K562 (cell line): ENCODE results near the gene TFE3. TPM values are rescaled to one million over a fixed set of nuclear protein-coding genes. Genes with fewer than 3 reads are reported as not detected.

Experiments used
- ATAC-seq: fragments of 200-7000 bp; cut with Tn5 transposase; 3 replicates; pipeline ENCODE4 v1.9.1; 2020; ENCODE audit warnings: moderate library complexity
- Bru-seq: library from RNA; stranded (reverse); fragments of 400-500 nt; gene quantifications from one replicate; lab custom pipeline; 2021; lab: Mats Ljungman, UMichigan
- BruChase-seq, 2 experiments: library from RNA; stranded (reverse); fragments of 400-500 nt; gene quantifications; one replicate each; lab custom pipeline; 2021; lab: Mats Ljungman, UMichigan
- BruUV-seq: library from RNA; stranded (reverse); fragments of 400-500 nt; replicated peaks from 2 replicates; lab custom pipeline; 2021; lab: Mats Ljungman, UMichigan
- CTCF ChIA-PET: fragments of 300-600 bp; formaldehyde crosslinking; extraction: SDS; loops from one replicate; lab custom pipeline; 2021; ENCODE audit warnings: low intra/inter-chr PET ratio; lab: Yijun Ruan, JAX
- POLR2A ChIA-PET: fragments of 300-600, 350-650 bp; sonication (Branson Sonifier 250); formaldehyde crosslinking; extraction: SDS; loops from one replicate; lab custom pipeline; 2021; ENCODE audit warnings: antibody characterized with exemption, inconsistent platforms; lab: Yijun Ruan, JAX
- DNase-seq, 4 experiments: peaks; one replicate each; pipeline versions ENCODE4 v3.0.0 to v3.0.0-alpha.2; 2011 to 2018; ENCODE audit warnings: low spot score in 3 of 4, mixed read lengths in 3 of 4; ENCODE audit errors: extremely low read depth in 1 of 4
- FAIRE-seq: peaks from 2 replicates; lab custom pipeline; 2011; peaks lifted over from hg19 to GRCh38; lab: Jason Lieb, UNC
- H2AFZ ChIP-seq: 2 replicates; pipeline ENCODE4 v1.6.0; 2011; ENCODE audit warnings: low read depth, low read length, control low read depth, inconsistent platforms
- H3K27ac ChIP-seq: fragments of 200-600 bp; 3 replicates; pipeline ENCODE4 v1.8.0; 2011; ENCODE audit warnings: low read depth, mild to moderate bottlenecking, control low read depth, inconsistent platforms, low read length, moderate library complexity, mixed read lengths; ENCODE audit errors: extremely low read depth
- H3K27me3 ChIP-seq, 2 experiments: fragments of 300-600 bp in 1 of 2; 2 replicates in 1 of 2; 3 replicates in 1 of 2; pipeline versions ENCODE4 v1.6.0 to v1.8.0; 2011; ENCODE audit warnings: inconsistent platforms in 2 of 2, low read length in 2 of 2, mild to moderate bottlenecking in 1 of 2, mixed read lengths in 1 of 2, moderate library complexity in 1 of 2; ENCODE audit not compliant: control insufficient read depth in 2 of 2, insufficient read depth in 2 of 2
- H3K36me3 ChIP-seq: fragments of 300-600 bp; 3 replicates; pipeline ENCODE4 v1.8.0; 2011; ENCODE audit warnings: mild to moderate bottlenecking, low read length, inconsistent platforms; ENCODE audit not compliant: control insufficient read depth, insufficient read depth
- H3K4me1 ChIP-seq, 2 experiments: fragments of 200-600 bp in 1 of 2; replicated peaks in 1 of 2; 2 replicates in 1 of 2; 3 replicates in 1 of 2; pipeline versions ENCODE4 v1.5.1 to v1.8.0; 2011; ENCODE audit warnings: inconsistent platforms in 2 of 2, low read length in 2 of 2, mild to moderate bottlenecking in 1 of 2, mixed read lengths in 1 of 2, moderate library complexity in 1 of 2; ENCODE audit not compliant: control insufficient read depth in 2 of 2, insufficient read depth in 2 of 2
- H3K4me2 ChIP-seq: 2 replicates; pipeline ENCODE4 v1.6.1; 2011; ENCODE audit warnings: low read length, control low read depth, inconsistent platforms, mixed read lengths; ENCODE audit not compliant: insufficient read depth
- H3K4me3 ChIP-seq: fragments of 200-600 bp; sonication (generic), shearing (Covaris generic); 2 replicates; pipeline ENCODE4 v1.5.1; 2016; ENCODE audit warnings: control low read depth, inconsistent platforms
- H3K79me2 ChIP-seq: fragments of 200-600 bp; 3 replicates; pipeline ENCODE4 v1.8.0; 2011; ENCODE audit warnings: low read length, inconsistent platforms; ENCODE audit not compliant: control insufficient read depth, insufficient read depth
- H3K9ac ChIP-seq, 2 experiments: 2 replicates each; pipeline versions ENCODE4 v1.6.0 to v1.6.1; 2011; ENCODE audit warnings: low read depth in 2 of 2, low read length in 2 of 2, control low read depth in 1 of 2, inconsistent platforms in 1 of 2, mild to moderate bottlenecking in 1 of 2, mixed read lengths in 1 of 2; ENCODE audit not compliant: insufficient read depth in 1 of 2
- H3K9me1 ChIP-seq: one replicate; pipeline ENCODE4 v1.6.0; 2011; ENCODE audit warnings: inconsistent platforms, mild to moderate bottlenecking, low read length, moderate library complexity; ENCODE audit not compliant: control insufficient read depth, insufficient read depth
- H3K9me3 ChIP-seq: replicated peaks from 2 replicates; pipeline ENCODE4 v1.5.1; 2011; ENCODE audit warnings: low read depth, low read length, inconsistent platforms; ENCODE audit not compliant: control insufficient read depth, insufficient read depth
- H4K20me1 ChIP-seq: replicated peaks from 2 replicates; pipeline ENCODE4 v1.6.1; 2011; ENCODE audit warnings: low read length, inconsistent platforms, mixed read lengths; ENCODE audit not compliant: control insufficient read depth, insufficient read depth
- DIDO1 ChIP-seq: fragments of 450-650 bp; IDR thresholded peaks from 2 replicates; pipeline ENCODE4 v1.6.1; 2016; ENCODE audit warnings: low read depth, missing biosample characterization, missing genetic modification characterization
- ELK3 ChIP-seq: fragments of 450-650 bp; formaldehyde crosslinking; IDR thresholded peaks from 2 replicates; pipeline ENCODE4 v1.4.0; 2020; ENCODE audit warnings: mild to moderate bottlenecking
- MCM3 ChIP-seq: fragments of 450-650 bp; IDR thresholded peaks from 2 replicates; pipeline ENCODE4 v1.6.1; 2016
- MTA1 ChIP-seq: fragments of 450-650 bp; IDR thresholded peaks from 2 replicates; pipeline ENCODE4 v1.6.1; 2017; ENCODE audit warnings: borderline replicate concordance
- NFXL1 ChIP-seq: fragments of 450-650 bp; formaldehyde crosslinking; IDR thresholded peaks from 2 replicates; pipeline ENCODE4 v1.4.0; 2021; ENCODE audit warnings: mild to moderate bottlenecking
- NFYB ChIP-seq: IDR thresholded peaks from 2 replicates; pipeline ENCODE4 v1.6.1; 2011; ENCODE audit warnings: mild to moderate bottlenecking, moderate library complexity; ENCODE audit not compliant: insufficient read length; ENCODE audit errors: extremely low read depth
- NR2F6 ChIP-seq: fragments of 450-650 bp; formaldehyde crosslinking; IDR thresholded peaks from 2 replicates; pipeline ENCODE4 v1.4.0; 2020; ENCODE audit warnings: mild to moderate bottlenecking
- RBFOX2 ChIP-seq: fragments of 200-400 bp; formaldehyde crosslinking; IDR thresholded peaks from 2 replicates; pipeline ENCODE4 v1.6.1; 2017; ENCODE audit warnings: low read depth, mild to moderate bottlenecking, low read length, moderate library complexity
- RBM14 ChIP-seq: fragments of 200-400 bp; formaldehyde crosslinking; IDR thresholded peaks from 2 replicates; pipeline ENCODE4 v1.6.1; 2018; ENCODE audit warnings: low read depth, mild to moderate bottlenecking, low read length, moderate library complexity, borderline replicate concordance; ENCODE audit not compliant: insufficient read depth
- RBM34 ChIP-seq: fragments of 200-400 bp; formaldehyde crosslinking; IDR thresholded peaks from 2 replicates; pipeline ENCODE4 v1.6.1; 2018; ENCODE audit warnings: low read length, borderline replicate concordance; ENCODE audit not compliant: insufficient read depth
- SRSF3 ChIP-seq: fragments of 200-400 bp; formaldehyde crosslinking; IDR thresholded peaks from 2 replicates; pipeline ENCODE4 v1.6.1; 2016; ENCODE audit warnings: mild to moderate bottlenecking, low read length, moderate library complexity; ENCODE audit not compliant: insufficient read depth
- TAF1 ChIP-seq: IDR thresholded peaks from 2 replicates; pipeline ENCODE4 v1.6.1; 2011; ENCODE audit warnings: mild to moderate bottlenecking, low read length, moderate library complexity; ENCODE audit not compliant: insufficient read depth, control insufficient read depth, severe bottlenecking; ENCODE audit errors: extremely low read depth
- ZNF436 ChIP-seq: fragments of 250-450, 450-650 bp; sonication (Bioruptor Pico); formaldehyde crosslinking; IDR thresholded peaks from 2 replicates; pipeline ENCODE4 v1.7.0; 2020; ENCODE audit warnings: mild to moderate bottlenecking
- WGBS: fragments of 100-300 bp; shearing (Covaris generic); methylation state at CpG from one replicate; pipeline ENCODE4 v1.1.6; 2016; ENCODE audit warnings: low coverage, mixed read lengths; ENCODE audit not compliant: insufficient coverage; ENCODE audit errors: missing lambda C conversion rate; 5-methylcytosine and 5-hydroxymethylcytosine counted together
- in situ Hi-C: fragments of 300-500 bp; cut with MboI; formaldehyde crosslinking; loops from 4 replicates; pipeline ENCODE4 v1.15.0; 2018; ENCODE audit warnings: inconsistent platforms, mixed read lengths
- intact Hi-C: fragments of 100-400 bp; cut with micrococcal nuclease; formaldehyde crosslinking; loops from 2 replicates; pipeline ENCODE4 v1.14.2; 2022
- long read RNA-seq, 3 experiments: library from polyadenylated mRNA in 2 of 3; library from RNA in 1 of 3; unstranded in 2 of 3; stranded (forward) in 1 of 3; transcript quantifications; one replicate each; pipeline ENCODE4 v2.0.0, GENCODE V29; 2019 to 2022
- polyA minus RNA-seq, 3 experiments: library from RNA; depleted of rRNA, polyadenylated mRNA; stranded (reverse); fragments of >200 nt; gene quantifications; 2 replicates each; pipeline ENCODE4 v1.2.3, GENCODE V29; 2011
- polyA plus RNA-seq, 8 experiments: library from polyadenylated mRNA; depleted of rRNA in 4 of 8; stranded (reverse) in 5 of 8; unstranded in 3 of 8; fragments of >200 nt; fragmentation: Nextera tagmentation in 2 of 8; fragmentation: Illumina TruSeq in 1 of 8; extraction: Ambion mirVana in 2 of 8; extraction: Trizol in 1 of 8; gene quantifications; 2 replicates each; pipeline versions ENCODE4 v1.2.1 to v1.2.3, GENCODE V29; 2011 to 2014; ENCODE audit warnings: inconsistent platforms in 1 of 8, missing spikeins in 1 of 8
- total RNA-seq, 7 experiments: library from RNA; depleted of rRNA in 6 of 7; stranded (reverse); fragments of >200 nt in 6 of 7; fragmentation: Illumina TruSeq in 2 of 7; extraction: Trizol in 2 of 7; gene quantifications; 2 replicates each; pipeline versions ENCODE4 v1.2.1 to v1.2.3, GENCODE V29; 2011 to 2021; ENCODE audit warnings: low replicate concordance in 1 of 7

TFE3 gene
- 40.6 and 53.3 TPM in 2 replicates for total RNA-seq (2011; cell fraction: chromatin; rRNA removed; ENCODE audit: low replicate concordance)
- 26.7 and 35.2 TPM in 2 replicates for total RNA-seq (2011; cell fraction: nucleolus; rRNA removed)
- 33.7 and 52.6 TPM in 2 replicates for total RNA-seq (2011; cell fraction: nucleoplasm; rRNA removed)
- 15.9 and 20.8 TPM in 2 replicates for total RNA-seq (2014; rRNA removed)
- total RNA-seq (2014; rRNA removed; fragmentation: Illumina TruSeq; extraction: Trizol) = 8.4 and 9.5 TPM in 2 replicates
- 11.8 and 11.9 TPM in 2 replicates for total RNA-seq (2015; rRNA removed; fragmentation: Illumina TruSeq; extraction: Trizol)
- 16.9 and 20.3 TPM in 2 replicates for total RNA-seq (2021)
- 10.5 and 11.2 TPM in 2 replicates for polyA plus RNA-seq (2011; rRNA removed)
- polyA plus RNA-seq (2011; cell fraction: cytosol; rRNA removed) = 13.1 and 28.0 TPM in 2 replicates
- 11.2 and 20.3 TPM in 2 replicates for polyA plus RNA-seq (2011; cell fraction: nucleus; rRNA removed)
- polyA plus RNA-seq (2012) = 18.1 and 29.3 TPM in 2 replicates
- 18.7 and 20.6 TPM in 2 replicates for polyA plus RNA-seq (2014; fragmentation: Illumina TruSeq; extraction: Trizol)
- polyA plus RNA-seq (2014; fragmentation: Nextera tagmentation; extraction: Ambion mirVana) = 1 to 10 TPM; 1.9 to 3.8 TPM
- polyA plus RNA-seq (2014; rRNA removed) = 14.8 and 15.1 TPM in 2 replicates
- 15.7 and 26.0 TPM in 2 replicates for polyA minus RNA-seq (2011; rRNA and poly(A)+ RNA removed)
- 22.6 and 27.9 TPM in 2 replicates for polyA minus RNA-seq (2011; cell fraction: cytosol; rRNA and poly(A)+ RNA removed)
- polyA minus RNA-seq (2011; cell fraction: nucleus; rRNA and poly(A)+ RNA removed) = 12.1 and 15.5 TPM in 2 replicates
- Bru-seq, nascent RNA = percentile 62 among the genes with signal in this experiment
- BruChase-seq, experiment 1, labeled RNA remaining after a 2-hour chase = percentile 61 among the genes with signal in this experiment
- BruChase-seq, experiment 2, labeled RNA remaining after a 6-hour chase = percentile 67 among the genes with signal in this experiment
- long read RNA-seq, experiment 1, transcript TFE3-201 (10 exons, 3,415 nt) = major isoform, 29 of 94 reads
- long read RNA-seq, experiment 1, partial matches to known transcripts = 29 of 94 reads
- long read RNA-seq, experiment 1, other reads (novel, unspliced or antisense) = 33 of 94 reads
- long read RNA-seq, experiment 2, transcript TFE3-204 (10 exons, 3,279 nt) = minor isoform, 7 of 51 reads
- long read RNA-seq, experiment 2, transcript TFE3-201 (10 exons, 3,415 nt) = major isoform, 17 of 51 reads
- long read RNA-seq, experiment 2, partial matches to known transcripts = 7 of 51 reads
- long read RNA-seq, experiment 2, other reads (novel, unspliced or antisense) = 20 of 51 reads
- long read RNA-seq, experiment 3, partial matches to known transcripts = 0 of 2 reads
- long read RNA-seq, experiment 3, other reads (novel, unspliced or antisense) = 0 of 2 reads

GRCh38 chrX:49043220-49043986, at the start of gene TFE3:
TSS of gene TFE3 (minus strand) at chrX:49043357. CDS start at chrX:49043226, 131 bp downstream.
- no peaks in the 10 kb centered on the region for H3K9me1 ChIP-seq
- intact Hi-C loops = loop anchor here (1.0 to 5.0 kb wide), 8 partner anchors 41 to 413 kb away; partner anchors contain the start of gene GRIPAP1
- under 1% methylated on average over 44 of the region's 67 CpGs for WGBS
- TF ChIP-seq NFXL1 = no peak
- no peak for TF ChIP-seq ZNF436 (CRISPR knock-in tag)
- no peak for TF ChIP-seq DIDO1 (tag)
- peak; percentile 58; the same call in 1 of the 2 replicates for TF ChIP-seq RBFOX2
- no peak for TF ChIP-seq MCM3
- peak; percentile 66; the same call in 1 of the 2 replicates for TF ChIP-seq MTA1
- TF ChIP-seq RBM34 = no peak
- no peak for TF ChIP-seq SRSF3
- no peak for TF ChIP-seq ELK3 (CRISPR knock-in tag)
- TF ChIP-seq NR2F6 (CRISPR knock-in tag) = no peak
- no peak for TF ChIP-seq NFYB
- TF ChIP-seq TAF1 = peak; percentile 65
- TF ChIP-seq RBM14 = no peak

More at GRCh38 chrX:49043220-49043986, at the start of gene TFE3:
- CTCF ChIA-PET = interaction anchor here (0.6 kb wide), 1 partner anchor 1946 kb away, joined by 3 read pairs; no protein-coding TSS in a partner anchor
- DNase-seq = peak; percentile 89 to 99 (median 92)
- Histone ChIP-seq H3K27me3 (no peaks in the 10 kb centered on the region), H2AFZ (peak within 1 kb of the TSS; percentile 93), H3K4me3 (peak within 1 kb of the TSS; percentile 97), H3K36me3 (peaks cover 15% of the 10 kb centered on the region; the same call in 2 of the 3 replicates), H3K9ac (peak within 1 kb of the TSS; percentile 91 to 97), H3K79me2 (peaks cover 36% of the 10 kb centered on the region), H4K20me1 (no peaks in the 10 kb centered on the region), H3K9me3 (no peaks in the 10 kb centered on the region), H3K4me2 (peak within 1 kb of the TSS; percentile 86), H3K4me1 (peaks cover 39 to 42% of the 10 kb centered on the region in 2 experiments; a peak in 4 of 5 replicates), H3K27ac (peak within 1 kb of the TSS; percentile 89)
- peak; percentile 90 for ATAC-seq
- no TSS peak for BruUV-seq
- FAIRE-seq = peak; percentile 100
- in situ Hi-C loops = no loop called here
- POLR2A ChIA-PET = interaction anchor here (0.6 to 1.4 kb wide), 8 partner anchors 10 to 313 kb away, joined by 3 to 5 read pairs (median 3); partner anchors contain the start of gene OTUD5
